A673 (cell line): ENCODE results near the gene CORO2A. TPM values are rescaled to one million over a fixed set of nuclear protein-coding genes. Genes with fewer than 3 reads are reported as not detected.

Source experiments
- BruUV-seq: library from RNA; stranded (reverse); fragments of 400-500 nt; replicated peaks from 2 replicates; lab custom pipeline; 2021; lab: Mats Ljungman, UMichigan
- CTCF ChIA-PET: fragments of 300-600 bp; sonication (Branson Sonifier 250); formaldehyde crosslinking; loops from one replicate; lab custom pipeline; 2022; ENCODE audit warnings: antibody characterized with exemption; lab: Charles Lee
- POLR2A ChIA-PET: fragments of 300-600 bp; sonication (Branson Sonifier 250); formaldehyde crosslinking; loops from one replicate; lab custom pipeline; 2022; ENCODE audit warnings: antibody characterized with exemption; ENCODE audit not compliant: low non-redundant PET; lab: Charles Lee
- DNase-seq: peaks from one replicate; pipeline ENCODE4 v3.0.0-alpha.2; 2015; ENCODE audit warnings: low spot score
- H3K27ac ChIP-seq: fragments of 200-600 bp; sonication (generic); 2 replicates; pipeline ENCODE4 v1.5.1; 2016; ENCODE audit warnings: mixed run types, low read depth, mild to moderate bottlenecking, mixed read lengths, antibody characterized with exemption, low read length; ENCODE audit not compliant: poor library complexity, severe bottlenecking
- H3K27me3 ChIP-seq: fragments of 200-600 bp; sonication (generic); replicated peaks from 2 replicates; pipeline ENCODE4 v1.6.1; 2017; ENCODE audit warnings: mixed run types, low read depth, mild to moderate bottlenecking, mixed read lengths, antibody characterized with exemption, low read length; ENCODE audit not compliant: insufficient read depth, poor library complexity
- H3K36me3 ChIP-seq: fragments of 200-600 bp; sonication (generic); 2 replicates; pipeline ENCODE4 v1.6.1; 2016; ENCODE audit warnings: mixed run types, mild to moderate bottlenecking, mixed read lengths, antibody characterized with exemption, low read length; ENCODE audit not compliant: insufficient read depth, poor library complexity, severe bottlenecking
- H3K4me1 ChIP-seq: fragments of 200-600 bp; sonication (generic); 2 replicates; pipeline ENCODE4 v1.6.1; 2017; ENCODE audit warnings: mixed run types, mild to moderate bottlenecking, mixed read lengths, antibody characterized with exemption, low read length; ENCODE audit not compliant: insufficient read depth, poor library complexity, severe bottlenecking
- H3K4me3 ChIP-seq: fragments of 200-600 bp; sonication (generic); 2 replicates; pipeline ENCODE4 v1.5.1; 2016; ENCODE audit warnings: low read depth, mixed run types, mild to moderate bottlenecking, mixed read lengths, low read length; ENCODE audit not compliant: poor library complexity, severe bottlenecking
- H3K9me3 ChIP-seq: fragments of 200-600 bp; sonication (generic); 2 replicates; pipeline ENCODE4 v1.6.1; 2016; ENCODE audit warnings: mixed run types, low read depth, mild to moderate bottlenecking, mixed read lengths, antibody characterized with exemption, low read length; ENCODE audit not compliant: poor library complexity, severe bottlenecking
- EZH2 ChIP-seq: fragments of 200-600 bp; sonication (generic); IDR thresholded peaks from 2 replicates; pipeline ENCODE4 v1.6.1; 2017; ENCODE audit warnings: borderline replicate concordance, low read depth, mild to moderate bottlenecking, mixed read lengths, antibody characterized with exemption, low read length; ENCODE audit not compliant: poor library complexity, severe bottlenecking
- intact Hi-C: fragments of 100-400 bp; cut with micrococcal nuclease; formaldehyde crosslinking; loops from one replicate; pipeline ENCODE4 v1.10.0; 2022; ENCODE audit not compliant: unreplicated experiment
- total RNA-seq: library from RNA; stranded (reverse); gene quantifications from 2 replicates; pipeline ENCODE4 v1.2.3, GENCODE V29; 2021
- TF ChIP-seq, protein P1 (sequence below): fragments of 300-800, 200-600 bp; sonication (generic); conservative IDR thresholded peaks from 2 replicates; pipeline ENCODE4 v1.5.1; 2017; ENCODE audit warnings: low read depth, mild to moderate bottlenecking, antibody characterized with exemption, low read length, moderate library complexity, mixed read lengths

The CORO2A gene
- total RNA-seq, 1 experiment from 2014 or later = 0.52 TPM

GRCh38 chr9:98199388-98200033 lies 7.1 kb upstream of the CORO2A start:
- CTCF ChIA-PET = no interaction called here
- no peak for TF ChIP-seq EZH2
- intact Hi-C loops = no loop called here

GRCh38 chr9:98195671-98196070 lies 3.2 kb upstream of the CORO2A start:
- H3K36me3 ChIP-seq = no peaks in the 10 kb centered on the region
- H3K27me3 ChIP-seq = no peaks in the 10 kb centered on the region
- CTCF ChIA-PET = no interaction called here
- no peak for TF ChIP-seq EZH2
- TF ChIP-seq, protein P1, sequence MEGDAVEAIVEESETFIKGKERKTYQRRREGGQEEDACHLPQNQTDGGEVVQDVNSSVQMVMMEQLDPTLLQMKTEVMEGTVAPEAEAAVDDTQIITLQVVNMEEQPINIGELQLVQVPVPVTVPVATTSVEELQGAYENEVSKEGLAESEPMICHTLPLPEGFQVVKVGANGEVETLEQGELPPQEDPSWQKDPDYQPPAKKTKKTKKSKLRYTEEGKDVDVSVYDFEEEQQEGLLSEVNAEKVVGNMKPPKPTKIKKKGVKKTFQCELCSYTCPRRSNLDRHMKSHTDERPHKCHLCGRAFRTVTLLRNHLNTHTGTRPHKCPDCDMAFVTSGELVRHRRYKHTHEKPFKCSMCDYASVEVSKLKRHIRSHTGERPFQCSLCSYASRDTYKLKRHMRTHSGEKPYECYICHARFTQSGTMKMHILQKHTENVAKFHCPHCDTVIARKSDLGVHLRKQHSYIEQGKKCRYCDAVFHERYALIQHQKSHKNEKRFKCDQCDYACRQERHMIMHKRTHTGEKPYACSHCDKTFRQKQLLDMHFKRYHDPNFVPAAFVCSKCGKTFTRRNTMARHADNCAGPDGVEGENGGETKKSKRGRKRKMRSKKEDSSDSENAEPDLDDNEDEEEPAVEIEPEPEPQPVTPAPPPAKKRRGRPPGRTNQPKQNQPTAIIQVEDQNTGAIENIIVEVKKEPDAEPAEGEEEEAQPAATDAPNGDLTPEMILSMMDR = no peak
- DNase-seq = no peak
- peaks cover 3% of the 10 kb centered on the region for H3K4me1 ChIP-seq
- POLR2A ChIA-PET = interaction anchor here (0.5 kb wide), 1 partner anchor 274 kb away, joined by 3 read pairs; the partner anchor contains the start of gene TRMO
- no peak overlapping the region for H3K27ac ChIP-seq
- no peaks in the 10 kb centered on the region for H3K9me3 ChIP-seq
- BruUV-seq = no TSS peak
- intact Hi-C loops = no loop called here
- no peak overlapping the region for H3K4me3 ChIP-seq

More at GRCh38 chr9:98199388-98200033, 7.1 kb upstream of the CORO2A start:
- no TSS peak for BruUV-seq
- Histone ChIP-seq H3K27ac (no peak overlapping the region), H3K4me3 (no peak overlapping the region), H3K27me3 (no peaks in the 10 kb centered on the region), H3K9me3 (no peaks in the 10 kb centered on the region), H3K36me3 (no peaks in the 10 kb centered on the region), H3K4me1 (no peaks in the 10 kb centered on the region)
- no peak for DNase-seq
- POLR2A ChIA-PET = no interaction called here

- no peaks in the 10 kb centered on the region for H3K36me3 ChIP-seq
- no peak overlapping the region for H3K27ac ChIP-seq
- BruUV-seq = no TSS peak
- TF ChIP-seq, protein P1 = no peak
- no peak for TF ChIP-seq EZH2
- no peak for DNase-seq
- POLR2A ChIA-PET = no interaction called here
- peaks cover 3% of the 10 kb centered on the region for H3K4me1 ChIP-seq
- H3K4me3 ChIP-seq = peak overlapping the region; percentile 57
- no peaks in the 10 kb centered on the region for H3K9me3 ChIP-seq
- intact Hi-C loops = no loop called here
- no peaks in the 10 kb centered on the region for H3K27me3 ChIP-seq
- CTCF ChIA-PET = no interaction called here
Measured at GRCh38 chr9:98193336-98193944, 1.0 kb upstream of the CORO2A start.
